HCT116 (cell line): ENCODE data around the gene MXD3. TPM values are rescaled to one million over a fixed set of nuclear protein-coding genes. Genes with fewer than 3 reads are reported as not detected.

Experiments
- ATAC-seq: fragments of 200-7000 bp; cut with Tn5 transposase; 2 replicates; pipeline ENCODE4 v1.9.1; 2020; ENCODE audit warnings: mild to moderate bottlenecking, moderate library complexity
- BruUV-seq: library from RNA; stranded (reverse); fragments of 400-500 nt; replicated peaks from 2 replicates; lab custom pipeline; 2021; lab: Mats Ljungman, UMichigan
- CTCF ChIA-PET: fragments of 300-600 bp; sonication (Branson Sonifier 250); formaldehyde crosslinking; loops from one replicate; lab custom pipeline; 2021; ENCODE audit warnings: antibody characterized with exemption; lab: Charles Lee
- POLR2A ChIA-PET: fragments of 300-600, 350-600 bp; sonication (Branson Sonifier 250); formaldehyde crosslinking; loops from one replicate; lab custom pipeline; 2021; ENCODE audit warnings: antibody characterized with exemption; lab: Charles Lee
- RAD21 ChIA-PET, 2 experiments: fragments of 300-600 bp; sonication (Branson Sonifier 250); formaldehyde crosslinking; loops; one replicate each; lab custom pipeline; 2023; ENCODE audit warnings: low total read pairs in 2 of 2; ENCODE audit not compliant: uncharacterized antibody in 2 of 2, unreplicated experiment in 2 of 2, low non-redundant PET in 1 of 2; lab: Charles Lee
- DNase-seq: peaks from one replicate; pipeline ENCODE4 v3.0.0-alpha.2; 2010; ENCODE audit warnings: low read depth, low spot score
- H2AFZ ChIP-seq: fragments of 200-600 bp; shearing (Covaris generic), sonication (generic); 2 replicates; pipeline ENCODE4 v1.6.1; 2017; ENCODE audit warnings: low read depth, mixed run types, mixed read lengths, antibody characterized with exemption, low read length; ENCODE audit not compliant: poor library complexity, severe bottlenecking
- H3K27ac ChIP-seq: 2 replicates; pipeline ENCODE4 v1.5.1; 2012; ENCODE audit warnings: low read depth, low read length
- H3K27me3 ChIP-seq: fragments of 200-600 bp; sonication (generic); 2 replicates; pipeline ENCODE4 v1.6.1; 2016; ENCODE audit warnings: mixed run types, low read length, mixed read lengths; ENCODE audit not compliant: insufficient read depth
- H3K36me3 ChIP-seq, 2 experiments: fragments of 200-500 bp in 1 of 2; fragments of 200-600 bp in 1 of 2; sonication (Bioruptor generic) in 1 of 2; sonication (generic) in 1 of 2; 2 replicates each; pipeline versions ENCODE4 v1.5.1 to v1.6.1; 2014 to 2016; ENCODE audit warnings: low read length in 2 of 2, inconsistent platforms in 1 of 2, mixed read lengths in 1 of 2, mixed run types in 1 of 2; ENCODE audit not compliant: insufficient read depth in 2 of 2, control insufficient read depth in 1 of 2
- H3K4me1 ChIP-seq, 2 experiments: fragments of 200-600 bp in 1 of 2; sonication (generic) in 1 of 2; 2 replicates each; pipeline versions ENCODE4 v1.5.1 to v1.6.1; 2012 to 2017; ENCODE audit warnings: low read length in 2 of 2, inconsistent platforms in 1 of 2, mild to moderate bottlenecking in 1 of 2, mixed read lengths in 1 of 2, mixed run types in 1 of 2, moderate library complexity in 1 of 2; ENCODE audit not compliant: insufficient read depth in 2 of 2, control insufficient read depth in 1 of 2
- H3K4me2 ChIP-seq: fragments of 200-600 bp; sonication (generic); 2 replicates; pipeline ENCODE4 v1.6.1; 2017; ENCODE audit warnings: mixed run types, low read length, mixed read lengths
- H3K4me3 ChIP-seq, 2 experiments: fragments of 200-600 bp in 1 of 2; sonication (generic) in 1 of 2; replicated peaks in 1 of 2; 2 replicates each; pipeline ENCODE4 v1.5.1; 2011 to 2016; ENCODE audit warnings: low read length in 2 of 2, control low read depth in 1 of 2, low read depth in 1 of 2, mild to moderate bottlenecking in 1 of 2, mixed read lengths in 1 of 2, mixed run types in 1 of 2
- H3K79me2 ChIP-seq: fragments of 200-600 bp; sonication (generic); 2 replicates; pipeline ENCODE4 v1.6.1; 2017; ENCODE audit warnings: mild to moderate bottlenecking, mixed run types, low read length, moderate library complexity, mixed read lengths; ENCODE audit not compliant: insufficient read depth
- H3K9ac ChIP-seq: fragments of 200-600 bp; sonication (generic); 2 replicates; pipeline ENCODE4 v1.6.1; 2016; ENCODE audit warnings: low read length, mixed read lengths
- H3K9me2 ChIP-seq: fragments of 200-600 bp; sonication (generic), shearing (Covaris generic); 2 replicates; pipeline ENCODE4 v1.6.1; 2017; ENCODE audit warnings: mixed run types, mild to moderate bottlenecking, moderate library complexity; ENCODE audit not compliant: insufficient read depth
- H3K9me3 ChIP-seq, 2 experiments: fragments of 200-500 bp in 1 of 2; fragments of 200-600 bp in 1 of 2; sonication (Bioruptor generic) in 1 of 2; sonication (generic) in 1 of 2; 2 replicates each; pipeline ENCODE4 v1.6.1; 2014 to 2017; ENCODE audit warnings: low read length in 2 of 2, mixed read lengths in 2 of 2, inconsistent platforms in 1 of 2, low read depth in 1 of 2, mild to moderate bottlenecking in 1 of 2, mixed run types in 1 of 2, moderate library complexity in 1 of 2; ENCODE audit not compliant: control insufficient read depth in 1 of 2, insufficient read depth in 1 of 2
- H4K20me1 ChIP-seq: fragments of 200-600 bp; sonication (generic), shearing (Covaris generic); 2 replicates; pipeline ENCODE4 v1.6.1; 2017; ENCODE audit warnings: mixed run types, mild to moderate bottlenecking, moderate library complexity; ENCODE audit not compliant: insufficient read depth
- CEBPB ChIP-seq: IDR thresholded peaks from 2 replicates; pipeline ENCODE4 v1.6.1; 2012; ENCODE audit warnings: low read depth
- EGR1 ChIP-seq: IDR thresholded peaks from 2 replicates; pipeline ENCODE4 v1.6.1; 2012; ENCODE audit warnings: low read depth
- ELF1 ChIP-seq: IDR thresholded peaks from 2 replicates; pipeline ENCODE4 v1.6.1; 2012; ENCODE audit warnings: low read depth, borderline replicate concordance
- FOSL1 ChIP-seq: IDR thresholded peaks from 2 replicates; pipeline ENCODE4 v1.6.1; 2012; ENCODE audit warnings: low read depth
- JUND ChIP-seq: IDR thresholded peaks from 2 replicates; pipeline ENCODE4 v1.6.1; 2012
- SP1 ChIP-seq: IDR thresholded peaks from 2 replicates; pipeline ENCODE4 v1.6.1; 2012; ENCODE audit warnings: low read depth
- TCF7L2 ChIP-seq: IDR thresholded peaks from 2 replicates; pipeline ENCODE4 v1.7.0; 2011; ENCODE audit warnings: borderline replicate concordance, inconsistent platforms; ENCODE audit not compliant: insufficient read depth, insufficient read length; ENCODE audit errors: extremely low read depth
- ZFX ChIP-seq: fragments of 450-650 bp; IDR thresholded peaks from 2 replicates; pipeline ENCODE4 v1.6.1; 2017
- ZNF274 ChIP-seq: fragments of 200-500 bp; sonication (Bioruptor generic); IDR thresholded peaks from 2 replicates; pipeline ENCODE4 v1.6.1; 2014; ENCODE audit warnings: mild to moderate bottlenecking, low read depth, low read length, inconsistent platforms
- intact Hi-C: fragments of 100-400 bp; cut with micrococcal nuclease; formaldehyde crosslinking; loops from 2 replicates; pipeline ENCODE4 v1.10.0; 2022
- total RNA-seq: library from RNA; stranded (reverse); gene quantifications from one replicate; pipeline ENCODE4 v1.2.1, GENCODE V29; 2021; ENCODE audit not compliant: unreplicated experiment
- TF ChIP-seq, protein P1 (sequence below): IDR thresholded peaks from 2 replicates; pipeline ENCODE4 v1.6.1; 2012; ENCODE audit warnings: low read depth

MXD3 gene
- total RNA-seq, 1 experiment from 2014 or later: 37.6 TPM

DNA sequence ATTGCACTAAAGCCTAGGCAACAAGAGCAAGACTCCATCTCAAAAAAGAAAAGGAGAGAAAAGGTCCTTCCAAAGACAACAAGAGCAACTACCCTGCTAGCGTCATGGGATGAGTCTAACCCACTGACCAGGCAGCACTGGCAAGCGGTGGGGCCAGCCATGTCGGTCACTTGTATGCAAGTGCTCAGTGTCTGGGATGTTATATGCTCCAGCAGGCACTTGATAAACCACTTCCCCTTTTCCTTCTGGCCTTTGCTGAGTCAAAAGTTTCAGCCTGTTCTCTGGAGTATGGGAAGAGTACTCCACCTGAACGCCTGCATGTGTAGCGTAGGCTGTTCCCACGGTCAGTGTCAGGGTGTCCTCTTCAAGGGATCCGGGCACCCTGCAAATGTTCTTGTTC, 9.2 kb upstream of the MXD3 start:
- no peaks in the 10 kb centered on the region for H3K27me3 ChIP-seq
- ChIA-PET CTCF (no interaction called here), RAD21 (no interaction called here), POLR2A (interaction anchor here (0.7 kb wide), 1 partner anchor 885 kb away, joined by 4 read pairs; no protein-coding TSS in a partner anchor)
- H3K79me2 ChIP-seq: no peaks in the 10 kb centered on the region
- H2AFZ ChIP-seq: no peak overlapping the region
- no peaks in the 10 kb centered on the region for H3K36me3 ChIP-seq
- no peaks in the 10 kb centered on the region for H3K9me2 ChIP-seq
- no peak overlapping the region for H3K27ac ChIP-seq
- no peaks in the 10 kb centered on the region for H4K20me1 ChIP-seq
- no peak for ATAC-seq
- H3K4me2 ChIP-seq: no peak overlapping the region
- H3K9ac ChIP-seq: no peak overlapping the region
- intact Hi-C loops: no loop called here
- H3K4me3 ChIP-seq: no peak overlapping the region
- TF ChIP-seq ZFX (no peak), JUND (no peak), ZNF274 (no peak), TCF7L2 (no peak), ELF1 (no peak), SP1 (no peak), FOSL1 (no peak), EGR1 (no peak), CEBPB (no peak)
- TF ChIP-seq, protein P1, sequence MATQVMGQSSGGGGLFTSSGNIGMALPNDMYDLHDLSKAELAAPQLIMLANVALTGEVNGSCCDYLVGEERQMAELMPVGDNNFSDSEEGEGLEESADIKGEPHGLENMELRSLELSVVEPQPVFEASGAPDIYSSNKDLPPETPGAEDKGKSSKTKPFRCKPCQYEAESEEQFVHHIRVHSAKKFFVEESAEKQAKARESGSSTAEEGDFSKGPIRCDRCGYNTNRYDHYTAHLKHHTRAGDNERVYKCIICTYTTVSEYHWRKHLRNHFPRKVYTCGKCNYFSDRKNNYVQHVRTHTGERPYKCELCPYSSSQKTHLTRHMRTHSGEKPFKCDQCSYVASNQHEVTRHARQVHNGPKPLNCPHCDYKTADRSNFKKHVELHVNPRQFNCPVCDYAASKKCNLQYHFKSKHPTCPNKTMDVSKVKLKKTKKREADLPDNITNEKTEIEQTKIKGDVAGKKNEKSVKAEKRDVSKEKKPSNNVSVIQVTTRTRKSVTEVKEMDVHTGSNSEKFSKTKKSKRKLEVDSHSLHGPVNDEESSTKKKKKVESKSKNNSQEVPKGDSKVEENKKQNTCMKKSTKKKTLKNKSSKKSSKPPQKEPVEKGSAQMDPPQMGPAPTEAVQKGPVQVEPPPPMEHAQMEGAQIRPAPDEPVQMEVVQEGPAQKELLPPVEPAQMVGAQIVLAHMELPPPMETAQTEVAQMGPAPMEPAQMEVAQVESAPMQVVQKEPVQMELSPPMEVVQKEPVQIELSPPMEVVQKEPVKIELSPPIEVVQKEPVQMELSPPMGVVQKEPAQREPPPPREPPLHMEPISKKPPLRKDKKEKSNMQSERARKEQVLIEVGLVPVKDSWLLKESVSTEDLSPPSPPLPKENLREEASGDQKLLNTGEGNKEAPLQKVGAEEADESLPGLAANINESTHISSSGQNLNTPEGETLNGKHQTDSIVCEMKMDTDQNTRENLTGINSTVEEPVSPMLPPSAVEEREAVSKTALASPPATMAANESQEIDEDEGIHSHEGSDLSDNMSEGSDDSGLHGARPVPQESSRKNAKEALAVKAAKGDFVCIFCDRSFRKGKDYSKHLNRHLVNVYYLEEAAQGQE: no peak
- no peaks in the 10 kb centered on the region for H3K9me3 ChIP-seq
- DNase-seq: no peak
- peaks cover 2 to 12% of the 10 kb centered on the region in 2 experiments; a peak in 3 of 4 replicates for H3K4me1 ChIP-seq
- BruUV-seq: no TSS peak
